Mammary epithelial cell (primary cell): ENCODE data around the gene ITPR2.

Source experiments
- EZH2 ChIP-seq: IDR thresholded peaks from 2 replicates; pipeline ENCODE4 v1.6.1; 2012; ENCODE audit warnings: low read length, inconsistent platforms, borderline replicate concordance
- TF ChIP-seq, protein P1 (sequence below), 2 donors: IDR thresholded peaks in 1 of 2; conservative IDR thresholded peaks in 1 of 2; 2 replicates each; pipeline ENCODE4 v1.5.1; 2011 to 2012; ENCODE audit warnings: inconsistent platforms in 2 of 2, low read length in 2 of 2, mild to moderate bottlenecking in 2 of 2, control low read depth in 1 of 2, low read depth in 1 of 2; ENCODE audit not compliant: insufficient read depth in 1 of 2; ENCODE audit errors: extremely low read depth in 1 of 2

DNA sequence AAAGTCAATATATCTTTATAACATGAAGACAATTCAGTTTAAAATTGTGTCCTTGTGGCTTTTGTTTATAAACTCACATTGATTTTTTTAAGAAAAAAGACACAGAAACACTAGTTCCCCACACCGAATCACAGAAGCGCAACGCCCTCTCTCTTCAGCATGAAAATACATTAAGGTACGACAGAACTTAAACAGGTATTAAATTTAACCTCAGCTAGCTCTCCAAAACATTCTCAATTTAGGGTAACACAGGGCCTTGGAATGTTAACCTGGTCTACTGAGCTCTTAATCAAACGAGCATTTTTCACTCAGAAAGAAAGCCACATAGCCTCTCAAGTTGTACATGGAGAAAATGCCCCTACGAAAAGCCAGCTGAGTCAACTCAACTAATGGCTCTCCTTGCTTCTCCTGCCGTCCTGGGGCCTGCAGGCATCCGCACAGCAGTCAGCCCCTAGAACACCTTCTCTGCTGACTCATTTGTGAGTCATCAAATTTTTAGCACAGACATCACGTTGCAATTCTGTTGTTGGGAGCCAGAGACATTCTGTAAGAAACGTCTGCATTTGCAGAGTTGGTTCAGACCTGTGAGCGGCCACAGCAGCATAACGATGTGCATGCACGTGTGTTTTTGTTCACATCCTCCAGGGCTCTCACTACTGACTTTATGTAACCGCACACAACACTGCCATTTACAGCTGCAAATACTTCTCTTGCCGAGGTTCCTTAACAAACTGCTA, 141.6 kb downstream of the ITPR2 start:
- TF ChIP-seq, protein P1, sequence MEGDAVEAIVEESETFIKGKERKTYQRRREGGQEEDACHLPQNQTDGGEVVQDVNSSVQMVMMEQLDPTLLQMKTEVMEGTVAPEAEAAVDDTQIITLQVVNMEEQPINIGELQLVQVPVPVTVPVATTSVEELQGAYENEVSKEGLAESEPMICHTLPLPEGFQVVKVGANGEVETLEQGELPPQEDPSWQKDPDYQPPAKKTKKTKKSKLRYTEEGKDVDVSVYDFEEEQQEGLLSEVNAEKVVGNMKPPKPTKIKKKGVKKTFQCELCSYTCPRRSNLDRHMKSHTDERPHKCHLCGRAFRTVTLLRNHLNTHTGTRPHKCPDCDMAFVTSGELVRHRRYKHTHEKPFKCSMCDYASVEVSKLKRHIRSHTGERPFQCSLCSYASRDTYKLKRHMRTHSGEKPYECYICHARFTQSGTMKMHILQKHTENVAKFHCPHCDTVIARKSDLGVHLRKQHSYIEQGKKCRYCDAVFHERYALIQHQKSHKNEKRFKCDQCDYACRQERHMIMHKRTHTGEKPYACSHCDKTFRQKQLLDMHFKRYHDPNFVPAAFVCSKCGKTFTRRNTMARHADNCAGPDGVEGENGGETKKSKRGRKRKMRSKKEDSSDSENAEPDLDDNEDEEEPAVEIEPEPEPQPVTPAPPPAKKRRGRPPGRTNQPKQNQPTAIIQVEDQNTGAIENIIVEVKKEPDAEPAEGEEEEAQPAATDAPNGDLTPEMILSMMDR (conservative IDR thresholded peaks at IDR 0.05 in 1 of 2, IDR thresholded peaks at IDR 0.05 in 1 of 2; ENCODE audit: extremely low read depth in 1 of 2, insufficient read depth in 1 of 2, low read depth in 1 of 2, low read length in 2 of 2) = no peak
- TF ChIP-seq EZH2 = no peak
